Prostate gland (tissue), 2 donors: Measurements from ENCODE around the gene LRRC2.

ENCODE experiments used
- POLR2A ChIP-seq: fragments of 450-650 bp; IDR thresholded peaks from one replicate; pipeline ENCODE4 v1.6.1; 2016; ENCODE audit warnings: antibody characterized with exemption, mild to moderate bottlenecking
- POLR2AphosphoS5 ChIP-seq: sonication (generic); formaldehyde crosslinking; IDR thresholded peaks from one replicate; pipeline ENCODE4 v1.6.1; 2017; ENCODE audit warnings: antibody characterized with exemption
- TF ChIP-seq, protein P1 (sequence below), 4 experiments: fragments of 200-600 bp in 2 of 4; fragments of 450-650 bp in 2 of 4; sonication (generic) in 2 of 4; IDR thresholded peaks; 1 replicate in 3 of 4; 2 replicates in 1 of 4; pipeline ENCODE4 v1.5.1; 2016 to 2019; ENCODE audit warnings: antibody characterized with exemption in 4 of 4, mild to moderate bottlenecking in 2 of 4, moderate library complexity in 2 of 4

DNA sequence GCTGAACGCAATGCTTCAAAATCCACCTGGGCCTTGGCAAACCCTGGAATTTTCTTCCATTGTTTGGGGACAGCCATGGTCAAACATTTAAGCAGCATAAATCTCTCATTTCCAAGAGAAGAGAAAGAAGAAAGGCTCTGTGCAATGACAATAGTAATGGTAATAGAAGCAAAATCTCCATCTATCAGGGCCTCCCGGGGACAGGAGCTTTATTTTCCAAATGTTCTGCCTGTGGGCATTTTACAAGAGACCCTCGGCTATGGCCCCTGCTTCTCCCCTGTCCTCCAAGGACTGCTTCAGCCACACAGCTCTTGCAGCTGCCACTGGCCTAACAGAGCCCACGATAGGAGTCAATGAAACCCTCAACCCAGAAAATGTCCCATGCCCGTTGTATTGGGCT lies 33.5 kb upstream of the LRRC2 start:
- TF ChIP-seq, protein P1, sequence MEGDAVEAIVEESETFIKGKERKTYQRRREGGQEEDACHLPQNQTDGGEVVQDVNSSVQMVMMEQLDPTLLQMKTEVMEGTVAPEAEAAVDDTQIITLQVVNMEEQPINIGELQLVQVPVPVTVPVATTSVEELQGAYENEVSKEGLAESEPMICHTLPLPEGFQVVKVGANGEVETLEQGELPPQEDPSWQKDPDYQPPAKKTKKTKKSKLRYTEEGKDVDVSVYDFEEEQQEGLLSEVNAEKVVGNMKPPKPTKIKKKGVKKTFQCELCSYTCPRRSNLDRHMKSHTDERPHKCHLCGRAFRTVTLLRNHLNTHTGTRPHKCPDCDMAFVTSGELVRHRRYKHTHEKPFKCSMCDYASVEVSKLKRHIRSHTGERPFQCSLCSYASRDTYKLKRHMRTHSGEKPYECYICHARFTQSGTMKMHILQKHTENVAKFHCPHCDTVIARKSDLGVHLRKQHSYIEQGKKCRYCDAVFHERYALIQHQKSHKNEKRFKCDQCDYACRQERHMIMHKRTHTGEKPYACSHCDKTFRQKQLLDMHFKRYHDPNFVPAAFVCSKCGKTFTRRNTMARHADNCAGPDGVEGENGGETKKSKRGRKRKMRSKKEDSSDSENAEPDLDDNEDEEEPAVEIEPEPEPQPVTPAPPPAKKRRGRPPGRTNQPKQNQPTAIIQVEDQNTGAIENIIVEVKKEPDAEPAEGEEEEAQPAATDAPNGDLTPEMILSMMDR (IDR thresholded peaks at IDR 0.05): no peak
- TF ChIP-seq POLR2AphosphoS5: no peak
- no peak for TF ChIP-seq POLR2A
